NCI-H146 (cell line): ENCODE measurements around the gene SIAH3.

Source experiments
- DNase-seq: peaks from one replicate; lab custom pipeline; 2025; lab: John Stamatoyannopoulos, UW

The SIAH3 gene

DNA sequence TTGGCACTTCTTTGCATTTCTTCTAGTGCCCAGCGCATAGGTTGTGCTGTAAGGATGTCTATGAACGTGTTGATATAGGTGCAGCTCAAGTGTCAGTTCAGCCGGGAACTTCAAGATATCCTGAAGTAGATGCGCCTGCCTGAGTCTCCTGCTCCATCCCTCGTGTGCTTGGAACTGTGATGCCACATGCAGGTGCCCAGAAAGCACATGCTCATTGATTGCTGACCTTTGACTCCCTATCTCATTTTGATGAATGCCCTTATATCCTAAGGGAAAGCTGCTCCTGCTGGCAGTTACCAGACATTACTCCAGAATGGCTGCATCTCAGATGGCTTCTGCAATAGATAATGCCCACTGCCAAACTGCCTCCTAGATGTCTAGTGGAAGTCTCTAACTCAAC is 108.6 kb downstream of the SIAH3 start:
- DNase-seq: no peak

DNA sequence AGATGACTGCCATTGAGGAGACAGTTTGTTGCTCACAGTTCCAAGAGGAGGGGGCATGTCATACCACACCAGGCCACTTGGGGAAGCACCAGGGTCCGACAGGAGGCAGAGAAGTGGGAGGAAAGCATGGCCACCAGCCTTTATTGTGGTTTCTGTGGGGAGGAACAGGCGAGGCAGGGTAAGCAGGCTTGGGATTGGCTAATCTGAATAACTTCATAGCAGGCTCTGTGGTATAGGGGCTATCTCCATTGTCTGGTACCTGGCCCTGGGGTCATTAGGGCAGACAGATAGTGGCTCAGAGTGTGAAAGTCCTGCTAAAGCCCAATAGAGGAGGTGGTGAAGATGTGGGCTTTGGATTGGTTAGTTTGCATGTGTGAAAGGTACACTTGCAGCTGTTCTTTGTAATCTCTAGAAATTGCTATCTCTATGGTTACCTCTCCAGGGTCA is 114.0 kb downstream of the SIAH3 start:
- peak; percentile 6 for DNase-seq

GRCh38 chr13:45733361-45733760 is 118.2 kb downstream of the SIAH3 start:
- DNase-seq: no peak

- no peak for DNase-seq
These were observed 118.6 kb downstream of the SIAH3 start for GRCh38 chr13:45732916-45733315.

DNA sequence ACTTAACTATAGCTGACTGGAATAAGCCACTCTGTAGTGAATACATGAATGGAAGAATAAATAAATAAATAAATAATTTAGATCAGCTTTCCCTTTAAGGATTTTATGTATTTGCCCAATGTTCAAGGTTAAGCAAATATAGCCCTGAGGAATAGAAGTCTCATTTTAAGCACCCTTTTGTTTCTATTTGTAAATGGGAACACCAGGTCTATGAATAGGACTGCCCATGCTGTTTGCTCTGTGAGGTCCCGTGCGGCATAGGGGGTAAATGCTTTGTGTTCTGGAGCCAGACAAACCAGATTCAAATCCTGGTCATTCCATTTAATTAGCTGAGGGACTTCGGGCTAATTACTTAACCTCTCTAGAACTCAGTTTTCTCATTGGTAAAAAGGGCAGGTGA is 120.1 kb downstream of the SIAH3 start:
- peak; percentile 6 for DNase-seq

GRCh38 chr13:45728759-45729158 is 122.8 kb downstream of the SIAH3 start:
- no peak for DNase-seq
